Measurements from ENCODE around the gene PSMC3IP.
"Not testable (repeated sequence)": the region's sequence is repeated elsewhere in the genome, so short reads cannot be mapped to it uniquely, and the experiment has no call there.

Gene PSMC3IP

GRCh38 chr17:42577532-42578281 is at the start of gene PSMC3IP:
PSMC3IP (minus strand) TSS chr17:42577729; CDS start chr17:42577686, 43 bp downstream.
- TF ChIP-seq CTCF (IDR thresholded peaks at IDR 0.05; ENCODE audit: borderline replicate concordance, control extremely low read depth, extremely low read depth, insufficient read depth, missing control alignments) = peak; percentile 34
- DNase-seq (ENCODE audit: low spot score) = peak; percentile 98
- in situ Hi-C loops (cut with MboI; ENCODE audit: low sequenced_read_pairs, unreplicated experiment) = no loop called here

- TF ChIP-seq CTCF (IDR thresholded peaks at IDR 0.05; ENCODE audit: borderline replicate concordance, control extremely low read depth, extremely low read depth, insufficient read depth, missing control alignments) = no peak
- in situ Hi-C loops (cut with MboI; ENCODE audit: low sequenced_read_pairs, unreplicated experiment) = no loop called here
- no peak for DNase-seq (ENCODE audit: low spot score)
Observed at GRCh38 chr17:42623732-42624596, 46.4 kb upstream of the PSMC3IP start.

GRCh38 chr17:42623271-42623670 is 45.7 kb upstream of the PSMC3IP start:
- in situ Hi-C loops (cut with MboI; ENCODE audit: low sequenced_read_pairs, unreplicated experiment) = no loop called here
- TF ChIP-seq CTCF (IDR thresholded peaks at IDR 0.05; ENCODE audit: borderline replicate concordance, control extremely low read depth, extremely low read depth, insufficient read depth, missing control alignments) = no peak
- no peak for DNase-seq (ENCODE audit: low spot score)

- in situ Hi-C loops (cut with MboI; ENCODE audit: low sequenced_read_pairs, unreplicated experiment); DNase-seq (ENCODE audit: low spot score): not testable (repeated sequence)
Observed at GRCh38 chr17:42621987-42622386, 44.5 kb upstream of the PSMC3IP start.

GRCh38 chr17:42618442-42619150 is 41.1 kb upstream of the PSMC3IP start:
- DNase-seq (ENCODE audit: low spot score) = peak; percentile 81
- TF ChIP-seq CTCF (IDR thresholded peaks at IDR 0.05; ENCODE audit: borderline replicate concordance, control extremely low read depth, extremely low read depth, insufficient read depth, missing control alignments) = peak; percentile 52
- in situ Hi-C loops (cut with MboI; ENCODE audit: low sequenced_read_pairs, unreplicated experiment) = no loop called here

- peak; percentile 43 for DNase-seq (ENCODE audit: low spot score)
- no peak for TF ChIP-seq CTCF (IDR thresholded peaks at IDR 0.05; ENCODE audit: borderline replicate concordance, control extremely low read depth, extremely low read depth, insufficient read depth, missing control alignments)
- in situ Hi-C loops (cut with MboI; ENCODE audit: low sequenced_read_pairs, unreplicated experiment) = no loop called here
Observed at GRCh38 chr17:42617956-42618431, 40.5 kb upstream of the PSMC3IP start.
